Left lung (tissue), 10 donors: Measurements from ENCODE around the gene THAP5. TPM values are rescaled to one million over a fixed set of nuclear protein-coding genes. Genes with fewer than 3 reads are reported as not detected.
A peak's percentile ranks its signal among the peaks of the same experiment; 100 is the strongest.

Experiments used
- ATAC-seq: fragments of 200-7000 bp; cut with Tn5 transposase; one replicate; pipeline ENCODE4 v1.9.1; 2020; ENCODE audit warnings: moderate library complexity
- DNase-seq, 4 donors: peaks; one replicate each; pipeline ENCODE4 v3.0.0-alpha.2; 2013 to 2020
- H3K27ac ChIP-seq, 2 donors: fragments of 200-600 bp; sonication (generic) in 1 of 2; one replicate each; pipeline versions ENCODE4 v1.5.0 to v1.8.0; 2020 to 2021
- H3K27me3 ChIP-seq, 2 donors: fragments of 200-600 bp; sonication (generic) in 1 of 2; one replicate each; pipeline versions ENCODE4 v1.5.0 to v1.8.0; 2020 to 2021
- H3K36me3 ChIP-seq, 2 donors: fragments of 200-600 bp; sonication (generic) in 1 of 2; one replicate each; pipeline versions ENCODE4 v1.5.0 to v1.8.0; 2020 to 2021
- H3K4me1 ChIP-seq, 2 donors: fragments of 200-600 bp; one replicate each; pipeline ENCODE4 v1.8.0; 2021
- H3K4me3 ChIP-seq, 2 donors: fragments of 200-600 bp; sonication (generic) in 1 of 2; one replicate each; pipeline versions ENCODE4 v1.5.0 to v1.8.0; 2020 to 2021; ENCODE audit warnings: mild to moderate bottlenecking in 1 of 2
- H3K9me3 ChIP-seq, 2 donors: fragments of 200-600 bp; sonication (generic) in 1 of 2; one replicate each; pipeline versions ENCODE4 v1.5.0 to v1.8.0; 2020 to 2021
- intact Hi-C, 2 donors: fragments of 100-400 bp; cut with DNase I; formaldehyde crosslinking; loops; one replicate each; pipeline versions ENCODE4 v1.11.2 to v1.14.2; 2022
- polyA plus RNA-seq, 6 donors: library from polyadenylated mRNA; unstranded; fragments of 120-200 nt; gene quantifications; one replicate each; pipeline ENCODE4 v1.2.1, GENCODE V29; 2013; ENCODE audit not compliant: insufficient read length in 6 of 6
- total RNA-seq, 2 donors: library from RNA; stranded (reverse); fragmentation: NEBNext Ultra II Directional; extraction: Animal tissue kit (Norgen Biotek cat#: 25700); gene quantifications; one replicate each; pipeline ENCODE4 v1.2.1, GENCODE V29; 2021
- TF ChIP-seq, protein P1 (sequence below), 2 donors: fragments of 200-600 bp; sonication (generic) in 1 of 2; IDR thresholded peaks; one replicate each; pipeline versions ENCODE4 v1.5.0 to v1.8.0; 2021; ENCODE audit warnings: antibody characterized with exemption in 2 of 2
- donor health status: DM: no; HTN: yes; CAD: no.
- donor health status: DM: no; HTN: no; CAD: no.

THAP5 gene
- total and polyA plus RNA-seq, 8 donors, result 19.4 to 36.8 (median 33.3) TPM

DNA sequence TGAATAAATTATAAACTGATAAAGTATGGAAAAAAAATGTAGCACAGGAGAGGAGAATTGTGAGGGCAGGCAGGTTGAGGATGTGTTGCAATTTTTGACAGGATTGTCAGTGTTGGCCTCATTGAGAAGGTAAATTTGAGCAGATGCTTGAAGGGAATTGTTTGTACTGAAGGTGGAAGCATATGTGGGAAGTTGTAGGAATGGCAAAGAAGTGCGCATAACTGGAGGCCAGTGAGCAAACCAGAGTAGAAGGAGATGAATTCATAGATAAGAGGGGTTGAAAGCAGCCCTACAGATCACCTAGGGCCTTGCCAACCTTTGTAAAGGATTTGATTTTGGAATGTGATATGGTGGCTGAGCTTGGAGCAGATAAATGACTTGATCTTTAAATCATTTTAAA lies 6.6 kb upstream of the THAP5 start:
- Histone ChIP-seq H3K27ac (no peak overlapping the region), H3K4me3 (no peak overlapping the region), H3K36me3 (peaks cover 0 to 47% of the 10 kb centered on the region in 2 donors), H3K27me3 (no peaks in the 10 kb centered on the region), H3K9me3 (peaks cover 0 to 14% of the 10 kb centered on the region in 2 donors), H3K4me1 (peaks cover 0 to 32% of the 10 kb centered on the region in 2 donors)
- DNase-seq, result no peak
- intact Hi-C loops, result no loop called here
- TF ChIP-seq, protein P1, sequence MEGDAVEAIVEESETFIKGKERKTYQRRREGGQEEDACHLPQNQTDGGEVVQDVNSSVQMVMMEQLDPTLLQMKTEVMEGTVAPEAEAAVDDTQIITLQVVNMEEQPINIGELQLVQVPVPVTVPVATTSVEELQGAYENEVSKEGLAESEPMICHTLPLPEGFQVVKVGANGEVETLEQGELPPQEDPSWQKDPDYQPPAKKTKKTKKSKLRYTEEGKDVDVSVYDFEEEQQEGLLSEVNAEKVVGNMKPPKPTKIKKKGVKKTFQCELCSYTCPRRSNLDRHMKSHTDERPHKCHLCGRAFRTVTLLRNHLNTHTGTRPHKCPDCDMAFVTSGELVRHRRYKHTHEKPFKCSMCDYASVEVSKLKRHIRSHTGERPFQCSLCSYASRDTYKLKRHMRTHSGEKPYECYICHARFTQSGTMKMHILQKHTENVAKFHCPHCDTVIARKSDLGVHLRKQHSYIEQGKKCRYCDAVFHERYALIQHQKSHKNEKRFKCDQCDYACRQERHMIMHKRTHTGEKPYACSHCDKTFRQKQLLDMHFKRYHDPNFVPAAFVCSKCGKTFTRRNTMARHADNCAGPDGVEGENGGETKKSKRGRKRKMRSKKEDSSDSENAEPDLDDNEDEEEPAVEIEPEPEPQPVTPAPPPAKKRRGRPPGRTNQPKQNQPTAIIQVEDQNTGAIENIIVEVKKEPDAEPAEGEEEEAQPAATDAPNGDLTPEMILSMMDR (IDR thresholded peaks at IDR 0.05), result no peak
- no peak for ATAC-seq

DNA sequence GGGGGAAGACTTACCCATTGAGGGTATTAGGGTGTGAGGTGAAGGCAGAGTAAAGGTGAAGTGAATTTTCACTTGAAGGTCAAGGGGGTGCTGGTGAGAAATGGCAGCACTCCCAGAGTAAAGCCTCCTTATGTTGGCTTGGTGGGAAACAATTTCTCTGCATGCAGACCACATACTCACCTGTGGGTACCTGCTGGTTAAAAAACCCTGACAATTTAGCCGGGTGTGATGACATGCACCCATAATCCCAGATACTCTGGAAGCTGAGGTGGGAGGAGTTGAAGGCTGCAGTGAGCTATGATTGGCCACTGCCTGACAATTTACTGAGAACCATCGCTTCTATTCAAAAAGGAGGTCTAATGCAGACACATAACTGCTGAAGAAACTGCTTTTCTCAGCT lies 5.7 kb upstream of the THAP5 start:
- intact Hi-C loops, result no loop called here
- TF ChIP-seq, protein P1 (IDR thresholded peaks at IDR 0.05), result no peak
- H3K27ac ChIP-seq, result no peak overlapping the region
- H3K4me1 ChIP-seq, result peaks cover 0 to 37% of the 10 kb centered on the region in 2 donors
- H3K9me3 ChIP-seq, result peaks cover 0 to 12% of the 10 kb centered on the region in 2 donors
- no peaks in the 10 kb centered on the region for H3K27me3 ChIP-seq
- H3K4me3 ChIP-seq, result no peak overlapping the region
- ATAC-seq, result no peak
- no peak for DNase-seq
- H3K36me3 ChIP-seq, result peaks cover 0 to 41% of the 10 kb centered on the region in 2 donors

DNA sequence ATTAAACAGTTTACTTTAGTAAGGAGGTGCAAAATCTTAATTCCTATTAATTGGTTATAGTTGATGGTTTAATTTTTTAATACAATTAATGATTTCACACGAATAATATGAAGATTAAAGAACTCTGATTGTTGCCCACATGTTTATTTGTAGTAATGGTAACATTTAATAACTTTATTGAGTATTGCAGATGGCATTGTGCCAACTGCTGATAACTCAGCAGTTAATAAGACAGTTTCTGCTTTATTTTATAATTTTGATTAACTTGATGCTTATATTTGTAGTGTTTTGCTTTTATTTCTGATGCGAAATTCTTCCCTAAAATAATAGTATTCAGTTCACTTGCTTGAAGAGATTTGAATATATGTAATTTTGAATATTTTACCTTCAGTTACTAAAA lies 3.0 kb upstream of the THAP5 start:
- DNase-seq (no peak), ATAC-seq (no peak)
- Histone ChIP-seq H3K27me3 (no peaks in the 10 kb centered on the region), H3K27ac (no peak overlapping the region), H3K4me3 (peak overlapping the region in 1 of 2 donors; percentile 92), H3K4me1 (peaks cover 12 to 50% of the 10 kb centered on the region in 2 donors), H3K9me3 (no peaks in the 10 kb centered on the region), H3K36me3 (peaks cover 0 to 25% of the 10 kb centered on the region in 2 donors)
- TF ChIP-seq, protein P1 (IDR thresholded peaks at IDR 0.05), result no peak
- intact Hi-C loops, result no loop called here

DNA sequence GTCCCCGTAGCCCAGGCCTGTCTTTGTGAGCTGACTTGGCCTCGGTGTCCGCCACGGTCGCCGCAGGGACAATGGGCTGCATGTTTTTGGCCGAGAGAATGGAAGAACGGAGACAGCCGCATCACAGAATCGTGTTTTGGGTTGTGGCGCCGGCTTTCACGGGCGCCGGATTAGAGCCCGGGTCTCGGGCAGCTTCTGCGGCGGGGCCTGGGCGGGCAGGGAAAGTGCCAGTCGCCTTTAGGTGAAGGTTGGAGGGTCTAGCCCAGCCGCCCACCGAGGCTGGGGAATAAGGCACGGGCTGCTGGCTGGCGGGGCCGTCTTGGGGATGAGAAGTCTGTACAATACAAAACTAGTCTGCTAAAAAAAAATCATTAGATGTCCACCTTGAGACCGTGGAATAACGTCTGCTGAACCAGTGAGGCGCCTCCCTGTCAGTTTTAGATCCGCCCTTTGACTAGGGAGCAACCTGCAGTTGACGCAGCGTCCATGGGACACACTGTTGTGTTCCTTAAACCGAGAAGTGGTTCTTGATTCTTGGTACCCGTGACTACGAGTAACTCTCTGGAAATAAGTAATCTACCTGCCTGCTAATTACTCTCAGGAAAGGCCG lies 745 bp upstream of the THAP5 start:
- DNase-seq (peak in 3 of 4 donors; percentile 22 to 73 (median 52)), ATAC-seq (peak; percentile 67)
- peaks cover 12 to 59% of the 10 kb centered on the region in 2 donors for H3K4me1 ChIP-seq
- H3K36me3 ChIP-seq, result peaks cover 0 to 18% of the 10 kb centered on the region in 2 donors
- H3K27me3 ChIP-seq, result no peaks in the 10 kb centered on the region
- H3K4me3 ChIP-seq, result peak overlapping the region; percentile 85 to 92
- no peaks in the 10 kb centered on the region for H3K9me3 ChIP-seq
- TF ChIP-seq, protein P1 (IDR thresholded peaks at IDR 0.05), result no peak
- H3K27ac ChIP-seq, result peak overlapping the region; percentile 96 to 99
- intact Hi-C loops, result no loop called here

DNA sequence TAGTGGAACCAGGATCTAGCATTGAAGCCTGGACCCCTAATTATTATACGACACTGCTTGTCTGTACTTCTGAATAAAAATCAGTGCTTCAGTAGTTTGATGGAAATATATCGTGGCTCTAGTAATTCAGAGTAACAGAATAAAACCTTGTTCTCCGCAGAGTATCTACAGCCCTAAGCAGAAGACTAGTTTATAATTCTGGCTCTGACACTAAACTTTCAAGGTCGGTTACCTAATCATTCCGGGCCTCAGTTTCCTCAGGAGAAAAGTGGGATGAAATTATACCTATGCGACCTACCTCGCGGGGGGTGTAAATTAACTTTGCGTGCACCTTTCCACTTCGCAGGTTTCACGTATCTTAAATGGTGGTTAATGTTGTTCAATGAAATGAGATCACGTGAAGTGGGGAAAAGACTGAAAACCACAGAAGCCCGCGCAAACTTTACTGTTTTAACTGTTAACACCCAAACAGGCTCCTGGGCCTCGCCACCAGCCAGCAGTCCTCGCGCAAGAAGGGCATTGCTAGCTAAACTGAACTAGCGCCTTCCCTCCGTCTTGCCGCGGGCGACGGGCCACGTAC lies 615 bp downstream of the THAP5 start:
- Histone ChIP-seq H3K4me3 (peak overlapping the region; percentile 85 to 92), H3K27ac (peak overlapping the region; percentile 96 to 99), H3K36me3 (peaks cover 0 to 20% of the 10 kb centered on the region in 2 donors), H3K27me3 (no peaks in the 10 kb centered on the region), H3K4me1 (peaks cover 12 to 54% of the 10 kb centered on the region in 2 donors), H3K9me3 (no peaks in the 10 kb centered on the region)
- DNase-seq (no peak), ATAC-seq (no peak)
- TF ChIP-seq, protein P1 (IDR thresholded peaks at IDR 0.05), result no peak
- intact Hi-C loops, result no loop called here
